ENCODE results near the gene IFT43.
"Not testable (repeated sequence)": the region's sequence is repeated elsewhere in the genome, so short reads cannot be mapped to it uniquely, and the experiment has no call there.

The IFT43 gene

DNA sequence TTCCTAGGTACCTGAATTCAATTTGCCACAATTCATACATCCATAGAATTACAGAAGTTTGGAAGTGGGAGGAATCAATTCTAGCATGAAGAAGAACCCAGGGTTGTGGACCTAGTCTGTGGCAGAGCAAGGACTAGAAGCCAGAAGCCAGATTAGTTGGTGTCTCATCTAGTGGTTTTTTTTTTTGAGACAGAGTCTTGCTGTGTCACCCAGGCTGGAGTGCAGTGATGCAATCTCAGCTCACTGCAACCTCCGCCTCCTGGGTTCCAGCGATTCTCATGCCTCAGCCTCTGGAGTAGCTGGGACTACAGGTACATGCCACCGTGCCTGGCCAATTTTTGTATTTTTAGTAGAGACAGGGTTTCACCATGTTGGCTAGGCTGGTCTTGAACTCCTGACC, 24.1 kb downstream of the IFT43 start:
- not testable (repeated sequence) for H3K4me2 ChIP-seq (ENCODE audit: low read length, poor library complexity, severe bottlenecking); H3K4me1 ChIP-seq (ENCODE audit: control insufficient read depth, insufficient read depth, low read depth, low read length)
- 97% methylated on average over 3 of the region's 3 CpGs for WGBS

DNA sequence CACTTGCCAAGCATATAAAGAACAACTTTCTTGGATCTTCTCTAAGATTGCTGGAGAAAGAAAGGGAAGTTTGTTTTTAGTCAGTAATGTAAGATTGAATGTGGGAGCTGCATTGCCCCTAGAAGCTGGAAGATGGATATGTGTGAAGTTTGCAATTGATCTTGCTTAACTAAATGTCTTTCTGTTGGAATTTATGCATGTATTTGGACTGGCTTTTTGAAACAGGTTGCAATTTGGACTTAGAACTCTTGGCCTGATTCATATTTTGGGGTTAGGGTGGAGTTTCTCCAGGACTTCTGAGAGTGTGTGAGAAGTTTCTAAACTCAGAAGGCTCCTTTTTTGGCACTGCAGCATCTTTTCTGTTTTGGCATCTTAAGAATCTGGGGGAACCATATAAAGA, 26.4 kb downstream of the IFT43 start:
- H3K4me1 ChIP-seq (ENCODE audit: control insufficient read depth, insufficient read depth, low read depth, low read length): no peaks in the 10 kb centered on the region
- H4K91ac ChIP-seq (ENCODE audit: low read length): no peak overlapping the region
- H2BK12ac ChIP-seq (ENCODE audit: low read length in 2 of 2): no peak overlapping the region
- H3K4ac ChIP-seq (ENCODE audit: low read depth in 1 of 2, low read length in 2 of 2): no peak overlapping the region
- H3K4me3 ChIP-seq (ENCODE audit: insufficient read depth in 1 of 2, low read depth in 1 of 2, low read length in 2 of 2): no peak overlapping the region
- no peak overlapping the region for H4K8ac ChIP-seq (ENCODE audit: low read length)
- H3K9ac ChIP-seq (ENCODE audit: low read length): no peak overlapping the region
- H3K27ac ChIP-seq (ENCODE audit: low read length, poor library complexity, severe bottlenecking): no peak overlapping the region
- H2BK120ac ChIP-seq (ENCODE audit: low read depth, low read length): no peak overlapping the region
- no peak overlapping the region for H3K23ac ChIP-seq (ENCODE audit: low read length in 2 of 2)
- no peak overlapping the region for H2BK5ac ChIP-seq (ENCODE audit: low read depth, low read length, poor library complexity, severe bottlenecking)
- H3K9me3 ChIP-seq (ENCODE audit: control insufficient read depth, low read length): no peaks in the 10 kb centered on the region
- H3K4me2 ChIP-seq (ENCODE audit: low read length, poor library complexity, severe bottlenecking): no peak overlapping the region
- H2AK5ac ChIP-seq (ENCODE audit: low read length, severe bottlenecking): no peak overlapping the region
- no peak overlapping the region for H2BK15ac ChIP-seq (ENCODE audit: low read depth, poor library complexity, severe bottlenecking)
- H3K79me1 ChIP-seq (replicated peaks; ENCODE audit: low read length, poor library complexity, severe bottlenecking): peaks cover 16% of the 10 kb centered on the region
- H3K27me3 ChIP-seq (ENCODE audit: control insufficient read depth in 1 of 2, insufficient read depth in 1 of 2, low read length in 2 of 2): no peaks in the 10 kb centered on the region
- no peak overlapping the region for H3K18ac ChIP-seq (ENCODE audit: low read depth in 1 of 2, low read length in 2 of 2)
- H3K14ac ChIP-seq (ENCODE audit: low read length in 2 of 2): no peak overlapping the region
- H3K36me3 ChIP-seq (ENCODE audit: control insufficient read depth in 1 of 2, insufficient read depth in 2 of 2, low read depth in 1 of 2, low read length in 2 of 2): peaks cover 15 to 85% of the 10 kb centered on the region in 2 experiments
- no peak overlapping the region for H2AFZ ChIP-seq (ENCODE audit: low read depth, low read length)
- DNase-seq: no peak

More for the DNA sequence above, 24.1 kb downstream of the IFT43 start:
- not testable (repeated sequence) for H2BK5ac ChIP-seq (ENCODE audit: low read depth, low read length, poor library complexity, severe bottlenecking); H3K4me3 ChIP-seq (ENCODE audit: insufficient read depth in 1 of 2, low read depth in 1 of 2, low read length in 2 of 2); H4K8ac ChIP-seq (ENCODE audit: low read length); H3K4ac ChIP-seq (ENCODE audit: low read depth in 1 of 2, low read length in 2 of 2); H3K18ac ChIP-seq (ENCODE audit: low read depth in 1 of 2, low read length in 2 of 2); H2BK15ac ChIP-seq (ENCODE audit: low read depth, poor library complexity, severe bottlenecking); H3K27ac ChIP-seq (ENCODE audit: low read length, poor library complexity, severe bottlenecking); H3K9me3 ChIP-seq (ENCODE audit: control insufficient read depth, low read length); H3K23ac ChIP-seq (ENCODE audit: low read length in 2 of 2); H3K9ac ChIP-seq (ENCODE audit: low read length); H2BK12ac ChIP-seq (ENCODE audit: low read length in 2 of 2); H2BK120ac ChIP-seq (ENCODE audit: low read depth, low read length); H3K27me3 ChIP-seq (ENCODE audit: control insufficient read depth in 1 of 2, insufficient read depth in 1 of 2, low read length in 2 of 2); H2AK5ac ChIP-seq (ENCODE audit: low read length, severe bottlenecking); H3K14ac ChIP-seq (ENCODE audit: low read length in 2 of 2); H2AFZ ChIP-seq (ENCODE audit: low read depth, low read length); H4K91ac ChIP-seq (ENCODE audit: low read length); DNase-seq
- peaks cover 14 to 90% of the 10 kb centered on the region in 2 experiments for H3K36me3 ChIP-seq (ENCODE audit: control insufficient read depth in 1 of 2, insufficient read depth in 2 of 2, low read depth in 1 of 2, low read length in 2 of 2)
- peaks cover 15% of the 10 kb centered on the region for H3K79me1 ChIP-seq (replicated peaks; ENCODE audit: low read length, poor library complexity, severe bottlenecking)

DNA sequence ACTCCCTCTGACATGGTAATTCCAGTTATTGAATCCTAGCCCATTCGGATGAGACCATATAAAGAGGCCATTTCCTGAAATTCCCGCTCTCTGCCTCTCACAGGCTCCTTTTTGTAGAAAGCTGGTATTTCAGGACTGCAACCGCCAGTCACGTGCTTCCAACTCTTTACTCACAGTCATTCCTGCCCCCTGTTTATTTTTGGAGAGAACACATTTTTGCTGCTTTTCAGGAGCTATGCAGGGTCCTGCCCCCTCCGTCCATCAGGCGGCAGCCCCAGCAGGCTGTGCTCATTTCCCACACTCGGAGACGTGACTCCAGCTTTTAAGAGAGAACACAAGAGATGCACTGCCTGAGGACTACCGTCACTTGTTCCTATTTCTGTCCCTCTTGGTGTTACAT, 26.8 kb downstream of the IFT43 start:
- Histone ChIP-seq H3K9ac (ENCODE audit: low read length) (no peak overlapping the region), H2AFZ (ENCODE audit: low read depth, low read length) (no peak overlapping the region), H3K4me3 (ENCODE audit: insufficient read depth in 1 of 2, low read depth in 1 of 2, low read length in 2 of 2) (no peak overlapping the region), H4K8ac (ENCODE audit: low read length) (no peak overlapping the region), H3K9me3 (ENCODE audit: control insufficient read depth, low read length) (no peaks in the 10 kb centered on the region), H2BK12ac (ENCODE audit: low read length in 2 of 2) (no peak overlapping the region), H2BK120ac (ENCODE audit: low read depth, low read length) (no peak overlapping the region), H3K79me1 (replicated peaks; ENCODE audit: low read length, poor library complexity, severe bottlenecking) (peaks cover 16% of the 10 kb centered on the region), H3K27me3 (ENCODE audit: control insufficient read depth in 1 of 2, insufficient read depth in 1 of 2, low read length in 2 of 2) (no peaks in the 10 kb centered on the region), H3K4me2 (ENCODE audit: low read length, poor library complexity, severe bottlenecking) (no peak overlapping the region), H2AK5ac (ENCODE audit: low read length, severe bottlenecking) (no peak overlapping the region), H4K91ac (ENCODE audit: low read length) (no peak overlapping the region), H3K27ac (ENCODE audit: low read length, poor library complexity, severe bottlenecking) (no peak overlapping the region), H3K14ac (ENCODE audit: low read length in 2 of 2) (no peak overlapping the region), H3K4ac (ENCODE audit: low read depth in 1 of 2, low read length in 2 of 2) (no peak overlapping the region), H2BK5ac (ENCODE audit: low read depth, low read length, poor library complexity, severe bottlenecking) (no peak overlapping the region), H3K36me3 (ENCODE audit: control insufficient read depth in 1 of 2, insufficient read depth in 2 of 2, low read depth in 1 of 2, low read length in 2 of 2) (peaks cover 10 to 85% of the 10 kb centered on the region in 2 experiments), H2BK15ac (ENCODE audit: low read depth, poor library complexity, severe bottlenecking) (no peak overlapping the region), H3K23ac (ENCODE audit: low read length in 2 of 2) (no peak overlapping the region), H3K18ac (ENCODE audit: low read depth in 1 of 2, low read length in 2 of 2) (no peak overlapping the region), H3K4me1 (ENCODE audit: control insufficient read depth, insufficient read depth, low read depth, low read length) (no peaks in the 10 kb centered on the region)
- DNase-seq: peak; percentile 4
- 85% methylated on average over 8 of the region's 9 CpGs for WGBS

DNA sequence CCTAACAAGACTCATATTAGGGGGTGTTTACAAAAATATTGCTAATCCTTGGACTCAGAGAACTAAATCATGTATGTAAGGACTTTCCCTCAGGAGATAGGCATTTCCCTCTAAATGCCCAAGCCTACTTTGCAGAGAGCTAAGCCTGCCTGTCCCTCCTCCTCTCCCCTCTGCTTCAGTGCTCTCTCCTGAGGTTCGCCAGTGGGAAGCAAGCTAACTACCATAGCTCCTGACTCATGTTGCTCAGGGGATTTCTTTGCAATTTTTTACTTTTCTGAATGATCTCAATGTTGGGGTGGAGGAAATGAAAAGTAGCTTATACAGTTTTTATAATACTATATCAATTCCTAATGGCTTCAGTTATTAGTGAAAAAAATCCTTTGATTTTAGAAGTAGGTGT, 29.6 kb downstream of the IFT43 start:
- Histone ChIP-seq H3K4ac (ENCODE audit: low read depth in 1 of 2, low read length in 2 of 2) (no peak overlapping the region), H4K91ac (ENCODE audit: low read length) (no peak overlapping the region), H3K4me3 (ENCODE audit: insufficient read depth in 1 of 2, low read depth in 1 of 2, low read length in 2 of 2) (peak overlapping the region in 1 of 2 experiments; percentile 14), H2BK5ac (ENCODE audit: low read depth, low read length, poor library complexity, severe bottlenecking) (no peak overlapping the region), H3K27me3 (ENCODE audit: control insufficient read depth in 1 of 2, insufficient read depth in 1 of 2, low read length in 2 of 2) (no peaks in the 10 kb centered on the region), H2BK12ac (ENCODE audit: low read length in 2 of 2) (no peak overlapping the region), H4K8ac (ENCODE audit: low read length) (no peak overlapping the region), H3K9me3 (ENCODE audit: control insufficient read depth, low read length) (peaks cover 10% of the 10 kb centered on the region), H3K27ac (ENCODE audit: low read length, poor library complexity, severe bottlenecking) (no peak overlapping the region), H3K36me3 (ENCODE audit: control insufficient read depth in 1 of 2, insufficient read depth in 2 of 2, low read depth in 1 of 2, low read length in 2 of 2) (peaks cover 12 to 84% of the 10 kb centered on the region in 2 experiments), H3K14ac (ENCODE audit: low read length in 2 of 2) (no peak overlapping the region), H3K79me1 (replicated peaks; ENCODE audit: low read length, poor library complexity, severe bottlenecking) (peaks cover 16% of the 10 kb centered on the region), H3K4me1 (ENCODE audit: control insufficient read depth, insufficient read depth, low read depth, low read length) (no peaks in the 10 kb centered on the region), H3K9ac (ENCODE audit: low read length) (no peak overlapping the region), H3K4me2 (ENCODE audit: low read length, poor library complexity, severe bottlenecking) (no peak overlapping the region), H2BK15ac (ENCODE audit: low read depth, poor library complexity, severe bottlenecking) (no peak overlapping the region), H3K18ac (ENCODE audit: low read depth in 1 of 2, low read length in 2 of 2) (no peak overlapping the region), H2AK5ac (ENCODE audit: low read length, severe bottlenecking) (no peak overlapping the region), H2AFZ (ENCODE audit: low read depth, low read length) (no peak overlapping the region), H3K23ac (ENCODE audit: low read length in 2 of 2) (no peak overlapping the region), H2BK120ac (ENCODE audit: low read depth, low read length) (no peak overlapping the region)
- no peak for DNase-seq
- no CpG with 5 or more reads among the region's 1 CpG for WGBS
